ENCODE results near the gene PPP2R5E. TPM values are rescaled to one million over a fixed set of nuclear protein-coding genes. Genes with fewer than 3 reads are reported as not detected.

The PPP2R5E gene
- total and polyA plus RNA-seq, 2 donors (not counting 1 experiment from before 2014, with no cell fraction given), result 18.5 to 38.8 TPM

GRCh38 chr14:63418020-63418419, 125.2 kb downstream of the PPP2R5E start:
- H3K4me3 ChIP-seq (replicated peaks in 1 of 4; ENCODE audit: control extremely low read depth in 1 of 4, insufficient read depth in 1 of 4, low read depth in 3 of 4, low read length in 4 of 4), result no peak overlapping the region
- H4K20me1 ChIP-seq (ENCODE audit: control insufficient read depth, extremely low read depth, insufficient read depth, low read length), result no peaks in the 10 kb centered on the region
- no peaks in the 10 kb centered on the region for H3K9me3 ChIP-seq (ENCODE audit: control insufficient read depth, insufficient read depth, low read depth, low read length)
- H3K4me2 ChIP-seq (ENCODE audit: extremely low read depth, insufficient read depth, low read length), result no peak overlapping the region
- H3K79me2 ChIP-seq (ENCODE audit: control insufficient read depth, insufficient read depth, low read length), result no peaks in the 10 kb centered on the region
- H3K27me3 ChIP-seq (ENCODE audit: control insufficient read depth, insufficient read depth, low read length), result no peaks in the 10 kb centered on the region
- no peak for TF ChIP-seq EZH2 (IDR thresholded peaks at IDR 0.05; ENCODE audit: low read length, missing control alignments)
- TF ChIP-seq CTCF (conservative IDR thresholded peaks at IDR 0.05 in 1 of 2, IDR thresholded peaks at IDR 0.05 in 1 of 2; ENCODE audit: low read depth in 1 of 2, low read length in 2 of 2), result no peak
- peaks cover 2% of the 10 kb centered on the region for H3K36me3 ChIP-seq (ENCODE audit: control insufficient read depth, insufficient read depth, low read length)
- H3K9ac ChIP-seq (ENCODE audit: insufficient read depth, low read length), result no peak overlapping the region
- no peak overlapping the region for H3K27ac ChIP-seq (ENCODE audit: insufficient read depth, low read length)
- DNase-seq (ENCODE audit: low read depth in 2 of 2), result no peak
- no peak overlapping the region for H2AFZ ChIP-seq (ENCODE audit: low read length)
- H3K4me1 ChIP-seq (ENCODE audit: control insufficient read depth, extremely low read depth, insufficient read depth, low read length), result no peaks in the 10 kb centered on the region

- Histone ChIP-seq H2AFZ (ENCODE audit: low read length) (no peak overlapping the region), H3K27ac (ENCODE audit: insufficient read depth, low read length) (no peak overlapping the region), H3K79me2 (ENCODE audit: control insufficient read depth, insufficient read depth, low read length) (no peaks in the 10 kb centered on the region), H3K4me2 (ENCODE audit: extremely low read depth, insufficient read depth, low read length) (no peak overlapping the region), H3K27me3 (ENCODE audit: control insufficient read depth, insufficient read depth, low read length) (no peaks in the 10 kb centered on the region), H4K20me1 (ENCODE audit: control insufficient read depth, extremely low read depth, insufficient read depth, low read length) (no peaks in the 10 kb centered on the region), H3K36me3 (ENCODE audit: control insufficient read depth, insufficient read depth, low read length) (peaks cover 2% of the 10 kb centered on the region), H3K9ac (ENCODE audit: insufficient read depth, low read length) (no peak overlapping the region), H3K4me3 (replicated peaks in 1 of 4; ENCODE audit: control extremely low read depth in 1 of 4, insufficient read depth in 1 of 4, low read depth in 3 of 4, low read length in 4 of 4) (no peak overlapping the region), H3K9me3 (ENCODE audit: control insufficient read depth, insufficient read depth, low read depth, low read length) (no peaks in the 10 kb centered on the region), H3K4me1 (ENCODE audit: control insufficient read depth, extremely low read depth, insufficient read depth, low read length) (no peaks in the 10 kb centered on the region)
- TF ChIP-seq EZH2 (IDR thresholded peaks at IDR 0.05; ENCODE audit: low read length, missing control alignments) (no peak), CTCF (conservative IDR thresholded peaks at IDR 0.05 in 1 of 2, IDR thresholded peaks at IDR 0.05 in 1 of 2; ENCODE audit: low read depth in 1 of 2, low read length in 2 of 2) (no peak)
- peak in 1 of 2 donors; percentile 11 for DNase-seq (ENCODE audit: low read depth in 2 of 2)
Observed at GRCh38 chr14:63413009-63413408, 130.2 kb downstream of the PPP2R5E start.

- no peaks in the 10 kb centered on the region for H3K27me3 ChIP-seq (ENCODE audit: control insufficient read depth, insufficient read depth, low read length)
- no peaks in the 10 kb centered on the region for H3K79me2 ChIP-seq (ENCODE audit: control insufficient read depth, insufficient read depth, low read length)
- H3K9me3 ChIP-seq (ENCODE audit: control insufficient read depth, insufficient read depth, low read depth, low read length), result no peaks in the 10 kb centered on the region
- H3K4me2 ChIP-seq (ENCODE audit: extremely low read depth, insufficient read depth, low read length), result no peak overlapping the region
- H3K27ac ChIP-seq (ENCODE audit: insufficient read depth, low read length), result no peak overlapping the region
- no peak for TF ChIP-seq EZH2 (IDR thresholded peaks at IDR 0.05; ENCODE audit: low read length, missing control alignments)
- no peak for TF ChIP-seq CTCF (conservative IDR thresholded peaks at IDR 0.05 in 1 of 2, IDR thresholded peaks at IDR 0.05 in 1 of 2; ENCODE audit: low read depth in 1 of 2, low read length in 2 of 2)
- H3K9ac ChIP-seq (ENCODE audit: insufficient read depth, low read length), result no peak overlapping the region
- H3K4me3 ChIP-seq (replicated peaks in 1 of 4; ENCODE audit: control extremely low read depth in 1 of 4, insufficient read depth in 1 of 4, low read depth in 3 of 4, low read length in 4 of 4), result no peak overlapping the region
- DNase-seq (ENCODE audit: low read depth in 2 of 2), result no peak
- H3K36me3 ChIP-seq (ENCODE audit: control insufficient read depth, insufficient read depth, low read length), result no peaks in the 10 kb centered on the region
- no peaks in the 10 kb centered on the region for H4K20me1 ChIP-seq (ENCODE audit: control insufficient read depth, extremely low read depth, insufficient read depth, low read length)
- no peaks in the 10 kb centered on the region for H3K4me1 ChIP-seq (ENCODE audit: control insufficient read depth, extremely low read depth, insufficient read depth, low read length)
- H2AFZ ChIP-seq (ENCODE audit: low read length), result no peak overlapping the region
Observed at GRCh38 chr14:63406333-63406732, 136.8 kb downstream of the PPP2R5E start.
